ENCODE data around the gene CDO1.

The CDO1 gene

DNA sequence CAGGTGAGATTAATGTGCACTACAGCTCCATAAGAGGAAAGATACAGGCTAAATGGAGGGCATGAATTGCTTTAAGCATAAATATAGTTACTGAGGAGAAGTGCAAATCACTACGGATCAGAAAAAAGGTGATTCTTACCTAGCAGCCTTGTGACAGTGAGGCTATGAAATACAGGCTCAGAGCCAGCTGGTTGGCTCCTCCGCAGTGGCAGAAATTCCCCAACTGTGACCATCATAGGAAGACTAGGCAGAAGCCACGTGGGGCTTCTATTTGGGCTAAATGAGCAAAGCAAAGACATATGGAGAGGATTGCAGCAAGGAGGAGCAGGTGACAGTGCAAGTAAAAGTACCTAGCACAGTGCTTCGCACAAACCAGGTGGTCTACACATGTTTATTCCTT lies 40.5 kb downstream of the CDO1 start:
- no peak for DNase-seq (ENCODE audit: low read depth in 1 of 2, low spot score in 1 of 2)
- TF ChIP-seq GABPA (IDR thresholded peaks at IDR 0.05; ENCODE audit: low read depth) (no peak), SPI1 (IDR thresholded peaks at IDR 0.05; ENCODE audit: borderline replicate concordance, low read depth) (no peak), POLR2AphosphoS5 (IDR thresholded peaks at IDR 0.05; ENCODE audit: low read depth) (no peak)
- TF ChIP-seq, protein P1, sequence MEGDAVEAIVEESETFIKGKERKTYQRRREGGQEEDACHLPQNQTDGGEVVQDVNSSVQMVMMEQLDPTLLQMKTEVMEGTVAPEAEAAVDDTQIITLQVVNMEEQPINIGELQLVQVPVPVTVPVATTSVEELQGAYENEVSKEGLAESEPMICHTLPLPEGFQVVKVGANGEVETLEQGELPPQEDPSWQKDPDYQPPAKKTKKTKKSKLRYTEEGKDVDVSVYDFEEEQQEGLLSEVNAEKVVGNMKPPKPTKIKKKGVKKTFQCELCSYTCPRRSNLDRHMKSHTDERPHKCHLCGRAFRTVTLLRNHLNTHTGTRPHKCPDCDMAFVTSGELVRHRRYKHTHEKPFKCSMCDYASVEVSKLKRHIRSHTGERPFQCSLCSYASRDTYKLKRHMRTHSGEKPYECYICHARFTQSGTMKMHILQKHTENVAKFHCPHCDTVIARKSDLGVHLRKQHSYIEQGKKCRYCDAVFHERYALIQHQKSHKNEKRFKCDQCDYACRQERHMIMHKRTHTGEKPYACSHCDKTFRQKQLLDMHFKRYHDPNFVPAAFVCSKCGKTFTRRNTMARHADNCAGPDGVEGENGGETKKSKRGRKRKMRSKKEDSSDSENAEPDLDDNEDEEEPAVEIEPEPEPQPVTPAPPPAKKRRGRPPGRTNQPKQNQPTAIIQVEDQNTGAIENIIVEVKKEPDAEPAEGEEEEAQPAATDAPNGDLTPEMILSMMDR (IDR thresholded peaks at IDR 0.05; ENCODE audit: insufficient read depth, low read length): no peak
- TF ChIP-seq, protein P2, sequence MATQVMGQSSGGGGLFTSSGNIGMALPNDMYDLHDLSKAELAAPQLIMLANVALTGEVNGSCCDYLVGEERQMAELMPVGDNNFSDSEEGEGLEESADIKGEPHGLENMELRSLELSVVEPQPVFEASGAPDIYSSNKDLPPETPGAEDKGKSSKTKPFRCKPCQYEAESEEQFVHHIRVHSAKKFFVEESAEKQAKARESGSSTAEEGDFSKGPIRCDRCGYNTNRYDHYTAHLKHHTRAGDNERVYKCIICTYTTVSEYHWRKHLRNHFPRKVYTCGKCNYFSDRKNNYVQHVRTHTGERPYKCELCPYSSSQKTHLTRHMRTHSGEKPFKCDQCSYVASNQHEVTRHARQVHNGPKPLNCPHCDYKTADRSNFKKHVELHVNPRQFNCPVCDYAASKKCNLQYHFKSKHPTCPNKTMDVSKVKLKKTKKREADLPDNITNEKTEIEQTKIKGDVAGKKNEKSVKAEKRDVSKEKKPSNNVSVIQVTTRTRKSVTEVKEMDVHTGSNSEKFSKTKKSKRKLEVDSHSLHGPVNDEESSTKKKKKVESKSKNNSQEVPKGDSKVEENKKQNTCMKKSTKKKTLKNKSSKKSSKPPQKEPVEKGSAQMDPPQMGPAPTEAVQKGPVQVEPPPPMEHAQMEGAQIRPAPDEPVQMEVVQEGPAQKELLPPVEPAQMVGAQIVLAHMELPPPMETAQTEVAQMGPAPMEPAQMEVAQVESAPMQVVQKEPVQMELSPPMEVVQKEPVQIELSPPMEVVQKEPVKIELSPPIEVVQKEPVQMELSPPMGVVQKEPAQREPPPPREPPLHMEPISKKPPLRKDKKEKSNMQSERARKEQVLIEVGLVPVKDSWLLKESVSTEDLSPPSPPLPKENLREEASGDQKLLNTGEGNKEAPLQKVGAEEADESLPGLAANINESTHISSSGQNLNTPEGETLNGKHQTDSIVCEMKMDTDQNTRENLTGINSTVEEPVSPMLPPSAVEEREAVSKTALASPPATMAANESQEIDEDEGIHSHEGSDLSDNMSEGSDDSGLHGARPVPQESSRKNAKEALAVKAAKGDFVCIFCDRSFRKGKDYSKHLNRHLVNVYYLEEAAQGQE (IDR thresholded peaks at IDR 0.05; ENCODE audit: insufficient replicate concordance, low read depth): no peak
- no peaks in the 10 kb centered on the region for H3K27me3 ChIP-seq (ENCODE audit: insufficient read depth, poor library complexity, severe bottlenecking)
- no peak overlapping the region for H3K27ac ChIP-seq (replicated peaks)
- H3K4me3 ChIP-seq (replicated peaks; ENCODE audit: insufficient read depth, low read length): no peak overlapping the region

DNA sequence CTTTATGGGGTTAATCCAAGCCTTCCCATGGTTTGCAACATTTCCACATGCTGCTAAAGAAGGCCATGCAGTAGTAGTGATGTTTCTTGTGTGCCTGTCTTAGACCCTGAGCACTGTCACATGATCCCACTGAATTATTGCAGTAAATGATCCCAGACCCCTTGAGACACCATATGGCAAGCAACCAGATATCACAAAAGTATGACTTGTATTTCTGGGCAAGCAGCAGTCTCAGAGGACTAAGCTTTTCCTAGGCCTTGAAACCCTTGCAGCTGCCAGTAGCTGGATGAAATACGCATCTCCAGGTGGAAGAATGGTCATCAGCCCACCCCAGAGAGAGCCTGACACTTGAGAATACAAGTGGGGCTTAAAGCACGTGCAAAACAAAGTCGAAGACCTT lies 41.8 kb downstream of the CDO1 start:
- TF ChIP-seq POLR2AphosphoS5 (IDR thresholded peaks at IDR 0.05; ENCODE audit: low read depth) (no peak), GABPA (IDR thresholded peaks at IDR 0.05; ENCODE audit: low read depth) (no peak), SPI1 (IDR thresholded peaks at IDR 0.05; ENCODE audit: borderline replicate concordance, low read depth) (no peak)
- TF ChIP-seq, protein P2 (IDR thresholded peaks at IDR 0.05; ENCODE audit: insufficient replicate concordance, low read depth): no peak
- TF ChIP-seq, protein P1 (IDR thresholded peaks at IDR 0.05; ENCODE audit: insufficient read depth, low read length): no peak
- Histone ChIP-seq H3K27ac (replicated peaks) (no peak overlapping the region), H3K27me3 (ENCODE audit: insufficient read depth, poor library complexity, severe bottlenecking) (no peaks in the 10 kb centered on the region), H3K4me3 (replicated peaks; ENCODE audit: insufficient read depth, low read length) (no peak overlapping the region)
- DNase-seq (ENCODE audit: low read depth in 1 of 2, low spot score in 1 of 2): no peak

DNA sequence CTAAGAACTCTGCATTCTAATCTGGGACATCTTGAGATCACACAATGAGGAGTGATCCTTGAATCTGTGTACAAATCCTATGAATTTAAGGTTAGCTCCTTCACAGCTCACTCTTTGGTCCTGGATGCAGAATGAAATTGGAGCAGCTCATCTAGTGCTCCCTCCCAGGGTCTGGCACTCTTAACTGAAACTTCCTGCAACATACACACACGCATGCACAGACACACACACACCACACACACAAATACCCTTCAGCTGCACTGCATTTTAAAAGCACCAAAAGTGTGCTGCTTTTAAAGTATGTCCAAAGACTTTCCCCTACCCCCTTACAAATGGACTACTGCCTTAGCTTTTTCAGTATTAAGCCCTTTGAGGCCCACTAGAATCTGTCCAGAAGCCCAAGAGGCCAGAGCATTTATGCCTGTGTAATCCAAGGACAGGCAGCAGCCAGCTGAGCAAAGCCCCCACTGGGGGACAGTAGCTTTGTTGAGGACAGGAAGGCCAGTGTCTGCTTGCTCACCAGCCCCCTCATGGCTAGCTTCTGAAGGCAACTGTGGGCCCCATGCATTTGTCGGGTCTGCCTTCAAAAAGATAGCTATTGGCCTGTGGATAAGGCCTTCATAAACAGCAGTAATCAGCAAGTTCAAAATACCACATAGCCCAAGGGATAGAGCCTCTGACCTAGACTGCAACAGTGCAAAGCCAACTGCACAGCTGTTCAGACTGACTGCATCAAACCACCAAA lies 43.6 kb downstream of the CDO1 start:
- TF ChIP-seq SPI1 (IDR thresholded peaks at IDR 0.05; ENCODE audit: borderline replicate concordance, low read depth): no peak
- TF ChIP-seq, protein P1 (IDR thresholded peaks at IDR 0.05; ENCODE audit: insufficient read depth, low read length): no peak
- no peak overlapping the region for H3K27ac ChIP-seq (replicated peaks)
- H3K27me3 ChIP-seq (ENCODE audit: insufficient read depth, poor library complexity, severe bottlenecking): no peaks in the 10 kb centered on the region
- H3K4me3 ChIP-seq (replicated peaks; ENCODE audit: insufficient read depth, low read length): no peak overlapping the region
- DNase-seq (ENCODE audit: low read depth in 1 of 2, low spot score in 1 of 2): no peak

DNA sequence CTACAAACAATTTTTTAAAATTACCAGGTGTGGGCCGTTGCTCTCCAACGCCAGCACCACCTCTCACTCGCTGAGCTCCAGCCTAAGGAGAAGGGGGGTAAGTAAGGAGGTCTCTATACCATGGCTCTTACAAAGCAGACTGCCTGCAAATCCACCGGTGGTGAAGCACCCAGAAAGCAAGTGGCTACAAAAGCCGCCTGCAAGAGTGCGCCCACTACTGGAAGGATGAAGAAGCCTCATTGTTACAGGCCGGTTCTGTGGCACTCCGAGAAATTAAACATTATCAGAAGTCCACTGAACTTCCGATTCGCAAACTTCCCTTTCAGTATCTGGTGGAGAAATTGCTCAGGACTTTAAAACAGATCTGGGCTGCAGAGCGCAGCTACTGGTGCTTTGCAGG lies 46.0 kb downstream of the CDO1 start:
- TF ChIP-seq GABPA (IDR thresholded peaks at IDR 0.05; ENCODE audit: low read depth) (no peak), POLR2AphosphoS5 (IDR thresholded peaks at IDR 0.05; ENCODE audit: low read depth) (no peak), SPI1 (IDR thresholded peaks at IDR 0.05; ENCODE audit: borderline replicate concordance, low read depth) (no peak)
- TF ChIP-seq, protein P2 (IDR thresholded peaks at IDR 0.05; ENCODE audit: insufficient replicate concordance, low read depth): no peak
- TF ChIP-seq, protein P1 (IDR thresholded peaks at IDR 0.05; ENCODE audit: insufficient read depth, low read length): no peak
- DNase-seq (ENCODE audit: low read depth in 1 of 2, low spot score in 1 of 2): no peak
- H3K27ac ChIP-seq (replicated peaks): no peak overlapping the region
- H3K4me3 ChIP-seq (replicated peaks; ENCODE audit: insufficient read depth, low read length): no peak overlapping the region
- H3K27me3 ChIP-seq (ENCODE audit: insufficient read depth, poor library complexity, severe bottlenecking): no peaks in the 10 kb centered on the region

Measured in HL-60 (cell line).